H9 (cell line): ENCODE measurements around the gene ATP10B. TPM values are rescaled to one million over a fixed set of nuclear protein-coding genes. Genes with fewer than 3 reads are reported as not detected.

Source experiments
- DNase-seq: peaks from one replicate; pipeline ENCODE4 v3.0.0-alpha.2; 2017
- H2AFZ ChIP-seq: one replicate; pipeline ENCODE4 v1.6.1; 2013; ENCODE audit warnings: mild to moderate bottlenecking, low read length, control low read depth, moderate library complexity
- H2AK5ac ChIP-seq: 2 replicates; pipeline ENCODE4 v1.6.1; 2013; ENCODE audit warnings: low read length, control low read depth, mixed read lengths; ENCODE audit not compliant: insufficient read length
- H2BK120ac ChIP-seq: one replicate; pipeline ENCODE4 v1.6.1; 2013; ENCODE audit warnings: low read depth, mild to moderate bottlenecking, low read length, control low read depth, inconsistent platforms; ENCODE audit not compliant: poor library complexity, severe bottlenecking
- H2BK12ac ChIP-seq: 2 replicates; pipeline ENCODE4 v1.6.1; 2013; ENCODE audit warnings: low read length, control low read depth, mixed read lengths, low read depth; ENCODE audit not compliant: insufficient read length
- H2BK15ac ChIP-seq: 2 replicates; pipeline ENCODE4 v1.6.1; 2013; ENCODE audit warnings: low read depth, low read length, control low read depth
- H2BK20ac ChIP-seq: one replicate; pipeline ENCODE4 v1.6.1; 2013; ENCODE audit warnings: low read depth, mild to moderate bottlenecking, low read length, control low read depth, inconsistent platforms; ENCODE audit not compliant: poor library complexity, severe bottlenecking
- H2BK5ac ChIP-seq: 2 replicates; pipeline ENCODE4 v1.6.1; 2013; ENCODE audit warnings: low read length, control low read depth, mixed read lengths; ENCODE audit not compliant: insufficient read length
- H3K14ac ChIP-seq: 2 replicates; pipeline ENCODE4 v1.6.1; 2013; ENCODE audit warnings: low read length, control low read depth; ENCODE audit not compliant: insufficient read depth
- H3K18ac ChIP-seq: 2 replicates; pipeline ENCODE4 v1.6.1; 2013; ENCODE audit warnings: low read depth, mild to moderate bottlenecking, mixed read lengths, low read length, control low read depth; ENCODE audit not compliant: insufficient read length
- H3K23ac ChIP-seq: 2 replicates; pipeline ENCODE4 v1.6.1; 2013; ENCODE audit warnings: low read length, control low read depth, mixed read lengths, low read depth; ENCODE audit not compliant: insufficient read length
- H3K23me2 ChIP-seq: 2 replicates; pipeline ENCODE4 v1.6.1; 2013; ENCODE audit warnings: low read depth, mild to moderate bottlenecking, mixed read lengths, low read length, control low read depth; ENCODE audit not compliant: insufficient read length, poor library complexity, severe bottlenecking
- H3K27ac ChIP-seq: 2 replicates; pipeline ENCODE4 v1.5.1; 2013; ENCODE audit warnings: low read length, control low read depth, mixed read lengths, low read depth; ENCODE audit not compliant: insufficient read length
- H3K27me3 ChIP-seq: 2 replicates; pipeline ENCODE4 v1.6.1; 2013; ENCODE audit warnings: low read length, control low read depth, inconsistent platforms; ENCODE audit not compliant: insufficient read depth
- H3K4ac ChIP-seq: 2 replicates; pipeline ENCODE4 v1.6.1; 2013; ENCODE audit warnings: low read depth, mild to moderate bottlenecking, control low read depth, inconsistent platforms, low read length, moderate library complexity
- H3K4me1 ChIP-seq: 2 replicates; pipeline ENCODE4 v1.6.1; 2013; ENCODE audit warnings: low read length, control low read depth, inconsistent platforms; ENCODE audit not compliant: insufficient read depth
- H3K4me2 ChIP-seq: 2 replicates; pipeline ENCODE4 v1.6.1; 2013; ENCODE audit warnings: low read length, control low read depth, mixed read lengths; ENCODE audit not compliant: insufficient read length, insufficient read depth
- H3K56ac ChIP-seq: 2 replicates; pipeline ENCODE4 v1.6.1; 2013; ENCODE audit warnings: low read depth, mild to moderate bottlenecking, mixed read lengths, low read length, control low read depth; ENCODE audit not compliant: insufficient read length
- H3K79me1 ChIP-seq: 2 replicates; pipeline ENCODE4 v1.6.1; 2013; ENCODE audit warnings: low read depth, mild to moderate bottlenecking, moderate library complexity, low read length, control low read depth, inconsistent platforms; ENCODE audit not compliant: insufficient read depth, poor library complexity, severe bottlenecking
- H3K79me2 ChIP-seq: 2 replicates; pipeline ENCODE4 v1.6.1; 2013; ENCODE audit warnings: low read length, control low read depth, inconsistent platforms; ENCODE audit not compliant: insufficient read depth
- H3K9ac ChIP-seq: 2 replicates; pipeline ENCODE4 v1.6.1; 2013; ENCODE audit warnings: low read length, control low read depth, mixed read lengths; ENCODE audit not compliant: insufficient read length; ENCODE audit errors: extremely low read depth
- H3K9me3 ChIP-seq: one replicate; pipeline ENCODE4 v1.6.1; 2013; ENCODE audit warnings: low read depth, low read length, inconsistent platforms; ENCODE audit not compliant: control insufficient read depth
- H3T11ph ChIP-seq: one replicate; pipeline ENCODE4 v1.6.1; 2013; ENCODE audit warnings: mild to moderate bottlenecking, low read length, control low read depth, inconsistent platforms
- H4K20me1 ChIP-seq: one replicate; pipeline ENCODE4 v1.6.1; 2013; ENCODE audit not compliant: control insufficient read depth, insufficient read length, insufficient read depth
- H4K5ac ChIP-seq: 2 replicates; pipeline ENCODE4 v1.6.1; 2013; ENCODE audit warnings: low read depth, mild to moderate bottlenecking, mixed read lengths, low read length, control low read depth; ENCODE audit not compliant: insufficient read length
- H4K8ac ChIP-seq: replicated peaks from 2 replicates; pipeline ENCODE4 v1.6.1; 2013; ENCODE audit warnings: low read length, control low read depth, mixed read lengths, low read depth; ENCODE audit not compliant: insufficient read length
- H4K91ac ChIP-seq: 2 replicates; pipeline ENCODE4 v1.6.1; 2013; ENCODE audit warnings: low read depth, mild to moderate bottlenecking, moderate library complexity, mixed read lengths, low read length, control low read depth; ENCODE audit not compliant: insufficient read length
- H3K27ac Mint-ChIP-seq, 3 experiments: 2 replicates in 2 of 3; 3 replicates in 1 of 3; pipeline ENCODE4 v1.8.0; 2020 to 2021; ENCODE audit warnings: mixed read lengths in 3 of 3, mild to moderate bottlenecking in 1 of 3, moderate library complexity in 1 of 3
- H3K27me3 Mint-ChIP-seq: 2 replicates; pipeline ENCODE4 v1.8.0; 2021; ENCODE audit warnings: low read depth, mild to moderate bottlenecking, moderate library complexity, mixed read lengths
- H3K36me3 Mint-ChIP-seq, 3 experiments: 2 replicates in 2 of 3; 3 replicates in 1 of 3; pipeline ENCODE4 v1.8.0; 2020 to 2021; ENCODE audit warnings: low read depth in 3 of 3, mixed read lengths in 3 of 3; ENCODE audit not compliant: insufficient read depth in 1 of 3
- H3K4me1 Mint-ChIP-seq, 2 experiments: 2 replicates each; pipeline ENCODE4 v1.8.0; 2020; ENCODE audit warnings: mixed read lengths in 2 of 2
- H3K4me3 Mint-ChIP-seq, 2 experiments: 2 replicates in 1 of 2; 3 replicates in 1 of 2; pipeline ENCODE4 v1.8.0; 2020 to 2021; ENCODE audit warnings: mild to moderate bottlenecking in 2 of 2, mixed read lengths in 2 of 2, moderate library complexity in 1 of 2
- H3K9me3 Mint-ChIP-seq, 2 experiments: 2 replicates in 1 of 2; 3 replicates in 1 of 2; pipeline ENCODE4 v1.8.0; 2020; ENCODE audit warnings: mild to moderate bottlenecking in 2 of 2, mixed read lengths in 2 of 2, moderate library complexity in 1 of 2
- WGBS: extraction: QIAGEN DNeasy Blood & Tissue Kit; methylation state at CpG from one replicate; pipeline ENCODE4 v1.1.7; 2013; ENCODE audit warnings: missing lambda C conversion rate, low lambda C conversion rate, mixed read lengths; ENCODE audit not compliant: insufficient read length; ENCODE audit errors: extremely low coverage; 5-methylcytosine and 5-hydroxymethylcytosine counted together
- total RNA-seq: library from RNA; stranded (reverse); gene quantifications from 2 replicates; pipeline ENCODE4 v1.2.1, GENCODE V29; 2021
- TF ChIP-seq, protein P1 (sequence below): fragments of 200-600 bp; sonication (generic); conservative IDR thresholded peaks from 3 replicates; pipeline ENCODE4 v1.8.0; 2021; ENCODE audit warnings: antibody characterized with exemption, mild to moderate bottlenecking

ATP10B gene
- total RNA-seq, 1 experiment from 2014 or later: 0.42 TPM

DNA sequence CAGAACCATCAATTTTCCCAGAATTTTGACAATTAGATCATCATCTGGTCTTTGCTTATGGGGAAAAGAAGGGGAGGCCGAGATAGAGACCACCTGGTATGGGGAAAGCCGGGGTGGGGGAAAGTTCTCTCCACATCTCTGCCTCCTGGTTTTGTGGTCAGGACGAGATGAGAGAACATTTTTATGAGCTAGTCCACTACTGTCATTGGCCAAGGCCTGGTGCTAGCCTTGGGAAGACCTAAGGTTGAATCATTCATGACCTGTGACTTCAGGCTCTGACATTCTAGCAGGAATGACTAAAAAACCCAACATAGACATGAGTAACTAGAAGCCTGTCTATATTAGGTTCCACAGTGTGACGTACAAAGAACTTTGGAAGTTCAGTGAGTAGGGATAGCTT lies 295.2 kb downstream of the ATP10B start:
- no peaks in the 10 kb centered on the region for H3K4me1 ChIP-seq
- no peak overlapping the region for H2BK5ac ChIP-seq
- Mint-ChIP-seq H3K27ac (no peak overlapping the region), H3K4me1 (no peaks in the 10 kb centered on the region), H3K4me3 (no peak overlapping the region), H3K9me3 (no peaks in the 10 kb centered on the region), H3K27me3 (peaks cover under 1% of the 10 kb centered on the region; the same call in 1 of the 2 replicates), H3K36me3 (no peaks in the 10 kb centered on the region)
- H3K9me3 ChIP-seq: no peaks in the 10 kb centered on the region
- no peak overlapping the region for H3K4me2 ChIP-seq
- no peaks in the 10 kb centered on the region for H3K23me2 ChIP-seq
- H2BK20ac ChIP-seq: no peak overlapping the region
- no peak overlapping the region for H3K27ac ChIP-seq
- H4K91ac ChIP-seq: no peak overlapping the region
- no peak overlapping the region for H4K8ac ChIP-seq
- TF ChIP-seq, protein P1, sequence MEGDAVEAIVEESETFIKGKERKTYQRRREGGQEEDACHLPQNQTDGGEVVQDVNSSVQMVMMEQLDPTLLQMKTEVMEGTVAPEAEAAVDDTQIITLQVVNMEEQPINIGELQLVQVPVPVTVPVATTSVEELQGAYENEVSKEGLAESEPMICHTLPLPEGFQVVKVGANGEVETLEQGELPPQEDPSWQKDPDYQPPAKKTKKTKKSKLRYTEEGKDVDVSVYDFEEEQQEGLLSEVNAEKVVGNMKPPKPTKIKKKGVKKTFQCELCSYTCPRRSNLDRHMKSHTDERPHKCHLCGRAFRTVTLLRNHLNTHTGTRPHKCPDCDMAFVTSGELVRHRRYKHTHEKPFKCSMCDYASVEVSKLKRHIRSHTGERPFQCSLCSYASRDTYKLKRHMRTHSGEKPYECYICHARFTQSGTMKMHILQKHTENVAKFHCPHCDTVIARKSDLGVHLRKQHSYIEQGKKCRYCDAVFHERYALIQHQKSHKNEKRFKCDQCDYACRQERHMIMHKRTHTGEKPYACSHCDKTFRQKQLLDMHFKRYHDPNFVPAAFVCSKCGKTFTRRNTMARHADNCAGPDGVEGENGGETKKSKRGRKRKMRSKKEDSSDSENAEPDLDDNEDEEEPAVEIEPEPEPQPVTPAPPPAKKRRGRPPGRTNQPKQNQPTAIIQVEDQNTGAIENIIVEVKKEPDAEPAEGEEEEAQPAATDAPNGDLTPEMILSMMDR: no peak
- no peak overlapping the region for H2AFZ ChIP-seq
- no peak overlapping the region for H2BK12ac ChIP-seq
- no peak overlapping the region for H2BK120ac ChIP-seq
- no peak overlapping the region for H3K23ac ChIP-seq
- no peak overlapping the region for H3K56ac ChIP-seq
- no peak overlapping the region for H2BK15ac ChIP-seq
- no peak overlapping the region for H4K5ac ChIP-seq
- DNase-seq: no peak
- no peak overlapping the region for H2AK5ac ChIP-seq
- no peaks in the 10 kb centered on the region for H4K20me1 ChIP-seq
- no peak overlapping the region for H3K18ac ChIP-seq
- no peak overlapping the region for H3K14ac ChIP-seq
- H3K79me1 ChIP-seq: no peaks in the 10 kb centered on the region
- H3K9ac ChIP-seq: no peak overlapping the region
- no peaks in the 10 kb centered on the region for H3K27me3 ChIP-seq
- no peak overlapping the region for H3K4ac ChIP-seq
- no CpG with 5 or more reads among the region's 4 CpGs for WGBS
- H3T11ph ChIP-seq: no peak overlapping the region
- no peaks in the 10 kb centered on the region for H3K79me2 ChIP-seq
